Neural crest cell (in vitro differentiated cells): ENCODE data around the gene CARD10. TPM values are rescaled to one million over a fixed set of nuclear protein-coding genes. Genes with fewer than 3 reads are reported as not detected.
"Not testable (repeated sequence)": the region's sequence is repeated elsewhere in the genome, so short reads cannot be mapped to it uniquely, and the experiment has no call there.

Source experiments
- DNase-seq: peaks from one replicate; pipeline ENCODE4 v3.0.0; 2021; ENCODE audit warnings: low read depth, mixed read lengths, low spot score
- H3K27ac Mint-ChIP-seq: one replicate; pipeline ENCODE4 v1.8.0; 2021; ENCODE audit warnings: mild to moderate bottlenecking, mixed read lengths; ENCODE audit not compliant: unreplicated experiment
- H3K27me3 Mint-ChIP-seq: 2 replicates; pipeline ENCODE4 v1.8.0; 2021; ENCODE audit warnings: low read depth, mild to moderate bottlenecking, mixed read lengths
- H3K36me3 Mint-ChIP-seq: 2 replicates; pipeline ENCODE4 v1.8.0; 2021; ENCODE audit warnings: low read depth, mild to moderate bottlenecking, mixed read lengths
- H3K4me1 Mint-ChIP-seq: 2 replicates; pipeline ENCODE4 v1.8.0; 2021; ENCODE audit warnings: mixed read lengths
- H3K4me3 Mint-ChIP-seq: one replicate; pipeline ENCODE4 v1.8.0; 2021; ENCODE audit warnings: mild to moderate bottlenecking, mixed read lengths
- H3K9me3 Mint-ChIP-seq: 2 replicates; pipeline ENCODE4 v1.8.0; 2021; ENCODE audit warnings: mixed read lengths
- CTCF ChIP-seq: fragments of 200-600 bp; sonication (generic); conservative IDR thresholded peaks from 2 replicates; pipeline ENCODE4 v1.5.0; 2021; ENCODE audit warnings: antibody characterized with exemption, mild to moderate bottlenecking
- total RNA-seq: library from RNA; stranded (reverse); gene quantifications from 2 replicates; pipeline ENCODE4 v1.2.1, GENCODE V29; 2021

Gene CARD10
- total RNA-seq, 1 donor from 2014 or later = 7.3 TPM

GRCh38 chr22:37471727-37472417 lies 47.3 kb downstream of the CARD10 start:
- Mint-ChIP-seq H3K4me1 (no peaks in the 10 kb centered on the region), H3K4me3 (no peak overlapping the region), H3K27me3 (peaks cover 30% of the 10 kb centered on the region), H3K27ac (no peak overlapping the region), H3K36me3 (no peaks in the 10 kb centered on the region), H3K9me3 (no peaks in the 10 kb centered on the region)
- TF ChIP-seq CTCF = no peak
- DNase-seq = no peak

- Mint-ChIP-seq H3K4me1 (no peaks in the 10 kb centered on the region), H3K36me3 (no peaks in the 10 kb centered on the region), H3K27ac (peak overlapping the region; percentile 14), H3K9me3 (no peaks in the 10 kb centered on the region), H3K4me3 (no peak overlapping the region), H3K27me3 (peaks cover 37% of the 10 kb centered on the region)
- DNase-seq = no peak
- no peak for TF ChIP-seq CTCF
These were observed 49.1 kb downstream of the CARD10 start for GRCh38 chr22:37470087-37470445.

- Mint-ChIP-seq H3K4me3 (no peak overlapping the region), H3K36me3 (no peaks in the 10 kb centered on the region), H3K27ac (no peak overlapping the region), H3K9me3 (no peaks in the 10 kb centered on the region), H3K4me1 (no peaks in the 10 kb centered on the region), H3K27me3 (peaks cover 34% of the 10 kb centered on the region)
- no peak for TF ChIP-seq CTCF
- DNase-seq = no peak
These were observed 49.7 kb downstream of the CARD10 start for GRCh38 chr22:37469416-37470086.

GRCh38 chr22:37468201-37468695 lies 51.0 kb downstream of the CARD10 start:
- H3K4me3 Mint-ChIP-seq, H3K36me3 Mint-ChIP-seq, H3K4me1 Mint-ChIP-seq, H3K27ac Mint-ChIP-seq, H3K9me3 Mint-ChIP-seq, DNase-seq: not testable (repeated sequence)
- H3K27me3 Mint-ChIP-seq = peaks cover 34% of the 10 kb centered on the region

- DNase-seq = no peak
- Mint-ChIP-seq H3K27me3 (peaks cover 36% of the 10 kb centered on the region), H3K27ac (no peak overlapping the region), H3K9me3 (no peaks in the 10 kb centered on the region), H3K36me3 (no peaks in the 10 kb centered on the region), H3K4me3 (no peak overlapping the region), H3K4me1 (no peaks in the 10 kb centered on the region)
- TF ChIP-seq CTCF = no peak
These were observed 51.7 kb downstream of the CARD10 start for GRCh38 chr22:37467391-37467955.

- Mint-ChIP-seq H3K4me1 (no peaks in the 10 kb centered on the region), H3K9me3 (no peaks in the 10 kb centered on the region), H3K4me3 (no peak overlapping the region), H3K27ac (no peak overlapping the region), H3K36me3 (no peaks in the 10 kb centered on the region), H3K27me3 (peaks cover 47% of the 10 kb centered on the region)
- no peak for TF ChIP-seq CTCF
- no peak for DNase-seq
These were observed 55.0 kb downstream of the CARD10 start for GRCh38 chr22:37464181-37464580.
